SIG-M5 (cell line): ENCODE measurements around the gene ZNF558.
"Not testable (repeated sequence)": the region's sequence is repeated elsewhere in the genome, so short reads cannot be mapped to it uniquely, and the experiment has no call there.

ENCODE experiments used
- DNase-seq: peaks from one replicate; lab custom pipeline; 2025; lab: John Stamatoyannopoulos, UW

Gene ZNF558

GRCh38 chr19:8794823-8795222, 37.3 kb downstream of the ZNF558 start:
- DNase-seq = no peak

- DNase-seq = not testable (repeated sequence)
These were observed 58.5 kb downstream of the ZNF558 start for GRCh38 chr19:8773587-8773986.

- not testable (repeated sequence) for DNase-seq
These were observed 62.8 kb downstream of the ZNF558 start for GRCh38 chr19:8769265-8769664.

- DNase-seq = not testable (repeated sequence)
These were observed 64.8 kb downstream of the ZNF558 start for GRCh38 chr19:8767257-8767656.
